Activated naive CD4-positive, alpha-beta T cell treated with anti-CD3 and anti-CD28 coated beads, Interleukin-2, amount 10 ng/mL, durations not matched to agents 7 days and 5 days (primary cell): ENCODE measurements around the gene HSFX1.
"Not testable (repeated sequence)": the region's sequence is repeated elsewhere in the genome, so short reads cannot be mapped to it uniquely, and the experiment has no call there.

Source experiments
- CTCF ChIA-PET: fragments of 350-600 bp; sonication (Branson Sonifier 250); formaldehyde crosslinking; loops from one replicate; lab custom pipeline; 2021; ENCODE audit warnings: antibody characterized with exemption; lab: Charles Lee
- DNase-seq: peaks from one replicate; pipeline ENCODE4 v3.0.0-alpha.2; 2020
- H3K27ac Mint-ChIP-seq: one replicate; pipeline ENCODE4 v1.8.0; 2021; ENCODE audit warnings: mild to moderate bottlenecking, moderate library complexity, mixed read lengths
- H3K27me3 Mint-ChIP-seq: one replicate; pipeline ENCODE4 v1.8.0; 2021; ENCODE audit warnings: mild to moderate bottlenecking, mixed read lengths
- H3K36me3 Mint-ChIP-seq: one replicate; pipeline ENCODE4 v1.8.0; 2021; ENCODE audit warnings: mixed read lengths
- H3K4me1 Mint-ChIP-seq: one replicate; pipeline ENCODE4 v1.8.0; 2021; ENCODE audit warnings: mixed read lengths
- H3K4me3 Mint-ChIP-seq: one replicate; pipeline ENCODE4 v1.8.0; 2021; ENCODE audit warnings: mild to moderate bottlenecking, moderate library complexity, mixed read lengths
- H3K9me3 Mint-ChIP-seq: one replicate; pipeline ENCODE4 v1.8.0; 2021; ENCODE audit warnings: mixed read lengths

HSFX1 gene

DNA sequence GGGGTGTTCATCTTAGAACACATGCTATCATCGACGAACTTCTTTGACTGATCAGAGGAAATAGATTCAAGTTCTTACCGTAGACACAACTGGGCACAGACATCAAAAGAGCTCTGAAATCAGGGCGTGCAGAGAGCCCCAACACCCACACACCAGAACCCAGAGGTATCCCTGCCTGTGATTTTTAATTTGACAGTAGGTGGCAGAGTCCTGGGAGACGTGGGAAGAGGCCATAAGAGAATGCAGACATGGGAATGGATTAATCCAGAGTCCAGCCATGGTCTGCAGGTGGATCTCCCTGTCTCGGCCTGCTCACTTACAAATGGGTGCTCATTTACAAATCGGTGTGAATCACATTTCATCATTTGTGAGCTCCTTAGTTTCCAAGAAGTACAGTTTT, 4.1 kb downstream of the HSFX1 start:
- H3K9me3 Mint-ChIP-seq, DNase-seq, H3K4me1 Mint-ChIP-seq, CTCF ChIA-PET, H3K4me3 Mint-ChIP-seq, H3K36me3 Mint-ChIP-seq, H3K27me3 Mint-ChIP-seq, H3K27ac Mint-ChIP-seq: not testable (repeated sequence)

DNA sequence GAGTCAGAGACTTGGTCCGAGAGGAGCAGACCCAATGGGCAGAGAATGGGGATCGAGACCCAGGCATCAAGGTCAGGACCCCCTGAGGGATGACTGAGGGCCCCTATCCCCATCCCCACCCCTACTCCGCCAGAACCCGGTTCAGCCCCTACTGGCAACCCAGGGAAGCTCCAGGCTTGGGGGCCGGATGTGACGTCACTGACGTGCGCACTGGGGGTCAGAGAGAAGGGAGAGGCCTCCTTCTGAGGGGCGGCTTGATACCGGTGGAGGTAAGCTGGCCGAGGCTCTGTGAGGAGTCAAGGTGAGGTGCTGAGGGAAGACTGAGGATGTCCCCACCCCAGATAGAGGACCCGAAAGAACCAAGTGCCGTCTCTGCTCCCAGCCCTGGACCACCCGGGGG, 7.9 kb downstream of the HSFX1 start, which contains the start of gene MAGEA9:
Gene MAGEA9, plus strand, starts transcription at position 204 of the 400 bp plus-strand sequence. CDS start 4,281 bp downstream, outside the sequence.
- H3K4me3 Mint-ChIP-seq, H3K36me3 Mint-ChIP-seq, CTCF ChIA-PET, DNase-seq, H3K4me1 Mint-ChIP-seq, H3K27ac Mint-ChIP-seq, H3K27me3 Mint-ChIP-seq, H3K9me3 Mint-ChIP-seq: not testable (repeated sequence)

DNA sequence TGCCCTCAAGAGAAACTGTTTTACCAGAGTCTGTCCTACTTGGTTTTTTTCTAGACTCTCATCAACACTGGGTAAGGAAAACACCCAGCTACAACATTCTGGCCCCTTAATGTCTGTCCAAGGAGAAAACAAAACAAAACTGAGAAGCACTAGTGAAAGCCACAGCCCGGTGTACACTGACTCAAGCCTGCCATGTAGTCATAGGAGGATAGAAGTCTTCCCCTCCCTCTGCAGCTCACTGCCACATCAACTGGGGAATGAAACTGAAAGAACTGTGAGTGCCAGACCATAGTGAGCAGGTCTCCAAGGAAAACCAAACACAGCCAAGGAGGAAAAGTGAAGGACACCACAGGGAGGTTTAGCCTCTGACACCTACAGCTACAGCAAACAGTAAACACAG, 21.7 kb downstream of the HSFX1 start:
- H3K27ac Mint-ChIP-seq, CTCF ChIA-PET, H3K4me3 Mint-ChIP-seq, H3K36me3 Mint-ChIP-seq, H3K9me3 Mint-ChIP-seq, H3K27me3 Mint-ChIP-seq, DNase-seq: not testable (repeated sequence)
- H3K4me1 Mint-ChIP-seq: peaks cover 33% of the 10 kb centered on the region

DNA sequence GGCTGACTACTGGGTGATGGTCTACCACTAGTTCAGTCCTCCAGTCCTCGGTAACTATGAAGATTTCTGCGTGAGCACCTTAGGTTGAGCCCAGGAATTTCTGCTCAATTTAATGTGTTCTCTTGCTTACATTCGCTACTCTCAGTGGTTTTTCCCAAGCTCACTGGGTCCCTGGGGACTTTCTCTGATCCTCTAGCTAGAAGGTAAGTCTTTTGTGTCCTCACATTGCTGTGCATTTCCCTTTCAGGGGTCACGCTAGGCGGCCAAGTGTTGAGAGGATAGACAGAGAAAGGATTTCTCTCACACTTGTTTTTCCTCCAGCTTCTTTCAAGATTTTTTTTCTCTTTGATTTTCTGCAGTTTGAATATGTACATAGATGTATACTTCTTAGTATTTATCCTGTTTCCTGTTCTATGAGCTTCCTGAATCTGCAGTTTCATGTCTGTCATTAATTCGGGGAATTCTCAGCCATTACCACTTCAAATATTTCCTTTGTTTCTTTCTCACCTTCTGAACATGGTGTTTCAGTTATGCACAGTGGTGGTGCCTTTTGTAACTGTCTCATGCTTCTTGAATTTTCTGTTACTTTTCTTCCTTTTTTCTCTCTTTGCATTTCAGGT, 25.3 kb downstream of the HSFX1 start:
- Mint-ChIP-seq H3K4me3 (no peak overlapping the region), H3K27ac (peak overlapping the region; percentile 63), H3K4me1 (peaks cover 37% of the 10 kb centered on the region), H3K9me3 (no peaks in the 10 kb centered on the region), H3K27me3 (no peaks in the 10 kb centered on the region), H3K36me3 (no peaks in the 10 kb centered on the region)
- CTCF ChIA-PET: interaction anchor here (1.1 kb wide), 1 partner anchor 111 kb away, joined by 3 read pairs; no protein-coding TSS in a partner anchor
- DNase-seq: no peak

DNA sequence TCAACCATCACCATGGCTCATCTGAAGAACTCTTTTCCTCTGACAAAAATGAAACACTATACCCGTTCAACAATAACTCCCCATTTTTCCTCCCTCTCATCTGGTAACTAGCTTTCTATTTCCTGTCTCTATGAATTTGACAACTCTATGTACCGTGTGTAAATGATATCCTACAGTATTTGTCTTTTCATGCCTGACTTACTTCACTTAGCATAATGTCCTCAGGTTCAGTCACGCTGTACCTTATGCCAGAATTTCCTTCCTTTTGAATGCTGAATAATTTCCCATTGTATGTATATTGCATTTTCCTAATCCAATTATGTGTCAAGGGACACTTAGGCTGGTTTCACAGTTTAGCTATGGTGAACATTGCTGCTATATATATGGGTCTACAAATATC, 26.1 kb downstream of the HSFX1 start:
- Mint-ChIP-seq H3K36me3 (no peaks in the 10 kb centered on the region), H3K4me3 (no peak overlapping the region), H3K27me3 (no peaks in the 10 kb centered on the region), H3K4me1 (peaks cover 37% of the 10 kb centered on the region), H3K27ac (peak overlapping the region; percentile 63), H3K9me3 (no peaks in the 10 kb centered on the region)
- CTCF ChIA-PET: interaction anchor here (1.1 kb wide), 1 partner anchor 110 kb away, joined by 3 read pairs; no protein-coding TSS in a partner anchor
- DNase-seq: no peak

DNA sequence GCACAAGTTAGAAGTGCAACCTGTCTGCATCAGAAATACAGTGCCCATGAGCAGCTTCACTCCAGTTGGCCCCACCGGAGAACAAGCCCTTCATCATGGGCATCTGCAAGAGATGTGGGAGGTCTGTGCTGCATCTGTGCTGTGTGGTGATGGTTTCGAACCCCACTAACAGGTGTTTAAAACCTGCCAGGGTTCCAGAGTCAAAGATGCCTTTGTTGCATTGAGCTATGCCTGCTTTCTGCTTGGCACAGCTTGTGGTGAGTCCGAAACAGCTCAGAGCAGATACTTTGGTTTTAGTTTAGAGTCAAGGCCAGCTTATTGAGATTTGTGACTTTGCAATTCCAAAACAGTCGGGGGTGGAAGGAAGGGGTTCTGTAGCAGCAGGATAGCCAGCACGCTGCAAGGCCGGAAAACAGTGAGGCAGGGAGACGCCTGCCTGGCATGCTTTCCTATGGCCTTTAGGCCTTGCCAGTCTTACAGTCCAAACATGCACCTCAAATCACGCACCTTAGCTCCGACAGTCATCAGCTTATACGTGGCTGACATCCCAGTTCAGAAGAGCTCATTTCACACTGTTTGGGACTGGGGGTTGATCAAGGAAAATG, 29.7 kb downstream of the HSFX1 start:
- Mint-ChIP-seq H3K27ac (no peak overlapping the region), H3K36me3 (no peaks in the 10 kb centered on the region), H3K4me1 (peaks cover 22% of the 10 kb centered on the region), H3K4me3 (no peak overlapping the region), H3K9me3 (no peaks in the 10 kb centered on the region), H3K27me3 (no peaks in the 10 kb centered on the region)
- CTCF ChIA-PET: no interaction called here
- no peak for DNase-seq

DNA sequence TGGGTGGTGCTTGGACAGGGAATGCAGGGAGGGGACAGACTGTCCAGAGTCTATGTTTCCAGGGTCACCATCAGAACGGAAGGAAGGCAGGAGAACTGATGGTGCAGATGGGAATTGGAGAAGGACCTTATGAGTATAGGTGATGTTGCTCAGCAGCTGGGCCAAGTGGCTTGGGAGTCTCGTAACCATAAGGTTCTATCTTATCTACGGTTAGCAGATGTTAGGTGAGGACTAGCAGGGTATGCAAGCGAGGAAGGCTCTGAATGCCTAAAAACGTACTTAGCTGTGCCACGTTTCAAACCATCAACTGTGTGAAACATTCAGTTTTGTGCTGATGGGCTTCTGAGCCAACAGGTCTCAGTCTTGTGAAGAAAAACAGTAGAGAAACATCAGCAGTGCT, 30.2 kb downstream of the HSFX1 start:
- Mint-ChIP-seq H3K27ac (no peak overlapping the region), H3K4me1 (peaks cover 19% of the 10 kb centered on the region), H3K27me3 (no peaks in the 10 kb centered on the region), H3K9me3 (no peaks in the 10 kb centered on the region), H3K36me3 (no peaks in the 10 kb centered on the region), H3K4me3 (no peak overlapping the region)
- CTCF ChIA-PET: no interaction called here
- DNase-seq: no peak

DNA sequence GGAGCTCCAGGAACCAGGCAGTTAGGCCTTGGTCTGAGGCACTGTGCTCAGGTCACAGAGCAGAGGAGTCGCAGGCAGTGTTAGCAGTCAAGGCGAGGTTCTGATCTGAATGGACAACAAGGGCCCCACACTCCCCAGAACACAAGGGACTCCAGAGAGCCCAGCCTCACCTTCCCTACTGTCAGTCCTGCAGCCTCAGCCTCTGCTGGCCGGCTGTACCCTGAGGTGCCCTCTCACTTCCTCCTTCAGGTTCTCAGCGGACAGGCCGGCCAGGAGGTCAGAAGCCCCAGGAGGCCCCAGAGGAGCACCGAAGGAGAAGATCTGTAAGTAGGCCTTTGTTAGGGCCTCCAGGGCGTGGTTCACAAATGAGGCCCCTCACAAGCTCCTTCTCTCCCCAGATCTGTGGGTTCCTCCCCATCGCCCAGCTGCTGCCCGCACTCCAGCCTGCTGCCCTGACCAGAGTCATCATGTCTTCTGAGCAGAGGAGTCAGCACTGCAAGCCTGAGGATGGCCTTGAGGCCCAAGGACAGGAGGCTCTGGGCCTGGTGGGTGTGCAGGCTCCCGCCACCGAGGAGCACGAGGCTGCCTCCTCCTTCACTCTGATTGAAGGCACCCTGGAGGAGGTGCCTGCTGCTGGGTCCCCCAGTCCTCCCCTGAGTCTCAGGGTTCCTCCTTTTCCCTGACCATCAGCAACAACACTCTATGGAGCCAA, 34.0 kb downstream of the HSFX1 start:
- Mint-ChIP-seq H3K36me3 (no peaks in the 10 kb centered on the region), H3K9me3 (no peaks in the 10 kb centered on the region), H3K4me1 (no peaks in the 10 kb centered on the region), H3K4me3 (no peak overlapping the region), H3K27ac (no peak overlapping the region), H3K27me3 (no peaks in the 10 kb centered on the region)
- CTCF ChIA-PET: no interaction called here
- DNase-seq: no peak

DNA sequence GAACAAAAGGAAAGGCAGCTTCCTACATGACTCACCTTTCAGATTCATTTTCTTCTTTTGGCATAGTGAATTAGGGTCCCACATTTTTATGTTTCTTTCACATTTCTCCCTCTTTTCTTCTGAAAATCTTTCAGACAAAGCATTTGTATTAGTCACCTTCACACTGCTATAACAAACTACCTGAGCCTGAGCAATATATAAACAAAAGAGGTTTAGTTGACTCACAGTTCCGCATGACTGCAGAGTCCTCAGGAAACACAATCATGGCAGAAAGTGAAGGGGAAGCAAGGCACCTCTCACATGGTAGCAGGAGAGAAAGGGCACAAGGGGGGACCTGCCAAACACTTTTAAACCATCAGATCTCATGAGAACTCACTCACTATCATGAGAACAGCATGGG, 44.8 kb downstream of the HSFX1 start:
- Mint-ChIP-seq H3K4me1 (no peaks in the 10 kb centered on the region), H3K27me3 (peaks cover 9% of the 10 kb centered on the region), H3K36me3 (no peaks in the 10 kb centered on the region), H3K4me3 (no peak overlapping the region), H3K27ac (no peak overlapping the region), H3K9me3 (no peaks in the 10 kb centered on the region)
- DNase-seq: no peak
- CTCF ChIA-PET: no interaction called here

DNA sequence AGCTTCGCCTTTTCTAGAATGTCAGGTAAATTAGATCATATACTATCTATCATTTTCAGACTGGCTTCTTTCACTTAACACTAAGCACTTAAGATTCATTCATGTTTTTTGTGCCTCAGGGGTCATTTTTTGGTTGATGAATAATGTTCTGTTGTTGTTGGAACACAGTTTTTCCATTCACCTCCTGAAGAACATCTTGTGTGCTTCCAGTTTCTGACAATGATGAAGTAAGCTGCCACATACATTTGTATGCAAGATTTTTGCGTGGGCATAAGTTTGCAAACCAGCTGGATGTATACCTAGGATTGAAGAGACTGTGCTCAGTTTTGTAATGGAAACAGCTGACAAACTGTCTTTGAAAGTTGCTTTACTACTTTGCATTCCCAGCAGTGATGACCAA, 45.5 kb downstream of the HSFX1 start:
- no peaks in the 10 kb centered on the region for H3K9me3 Mint-ChIP-seq
- no peak overlapping the region for H3K27ac Mint-ChIP-seq
- H3K27me3 Mint-ChIP-seq: peaks cover 9% of the 10 kb centered on the region
- no peaks in the 10 kb centered on the region for H3K36me3 Mint-ChIP-seq
- DNase-seq: no peak
- CTCF ChIA-PET: interaction anchor here (0.8 kb wide), 1 partner anchor 280 kb away, joined by 3 read pairs; no protein-coding TSS in a partner anchor
- no peaks in the 10 kb centered on the region for H3K4me1 Mint-ChIP-seq
- no peak overlapping the region for H3K4me3 Mint-ChIP-seq

DNA sequence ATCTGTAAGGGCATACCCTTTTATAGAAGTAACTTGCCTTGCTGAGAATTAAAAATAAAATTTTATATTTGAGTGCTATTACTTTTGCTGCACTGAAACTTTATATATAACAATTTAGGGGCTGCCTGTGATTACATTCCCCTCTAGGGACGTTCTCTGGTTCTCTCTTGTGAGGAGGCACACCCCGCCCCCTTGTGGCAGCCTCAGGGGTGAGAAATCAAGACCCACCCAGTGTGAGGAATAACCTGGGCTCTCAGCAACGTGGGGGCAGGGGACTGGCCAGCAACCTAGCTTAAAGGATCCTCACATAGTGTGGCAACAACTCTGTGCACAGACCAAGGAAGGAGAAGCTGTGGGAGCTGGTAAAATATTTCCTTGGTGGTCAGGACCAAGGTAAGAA, 51.6 kb downstream of the HSFX1 start:
- Mint-ChIP-seq H3K36me3 (no peaks in the 10 kb centered on the region), H3K4me3 (no peak overlapping the region), H3K4me1 (peaks cover 16% of the 10 kb centered on the region), H3K27me3 (peaks cover 14% of the 10 kb centered on the region), H3K9me3 (no peaks in the 10 kb centered on the region), H3K27ac (no peak overlapping the region)
- DNase-seq: peak; percentile 62
- CTCF ChIA-PET: no interaction called here
